Stimulated activated naive CD8-positive, alpha-beta T cell treated with anti-CD3 and anti-CD28 coated beads, Interleukin-15, amount 100 ng/mL, for 72 hours (primary cell): ENCODE data around the gene COG2.
"Not testable (repeated sequence)": the region's sequence is repeated elsewhere in the genome, so short reads cannot be mapped to it uniquely, and the experiment has no call there.

Experiments
- ATAC-seq: fragments of 150-1000 bp; cut with Tn5 transposase; 2 replicates; pipeline ENCODE4 v1.10.0; 2021; ENCODE audit warnings: mild to moderate bottlenecking, moderate library complexity
- DNase-seq, 2 donors: peaks; one replicate each; pipeline ENCODE4 v3.0.0; 2021 to 2022
- H3K27ac Mint-ChIP-seq, 2 donors: one replicate each; pipeline ENCODE4 v1.8.0; 2022; ENCODE audit warnings: mild to moderate bottlenecking in 2 of 2, mixed read lengths in 2 of 2, moderate library complexity in 2 of 2
- H3K27me3 Mint-ChIP-seq: one replicate; pipeline ENCODE4 v1.8.0; 2022; ENCODE audit warnings: mixed read lengths
- H3K4me1 Mint-ChIP-seq: one replicate; pipeline ENCODE4 v1.8.0; 2022; ENCODE audit warnings: mild to moderate bottlenecking, mixed read lengths
- H3K4me3 Mint-ChIP-seq, 2 donors: one replicate each; pipeline ENCODE4 v1.8.0; 2022; ENCODE audit warnings: mild to moderate bottlenecking in 2 of 2, mixed read lengths in 2 of 2, moderate library complexity in 1 of 2
- H3K9me3 Mint-ChIP-seq, 2 donors: one replicate each; pipeline ENCODE4 v1.8.0; 2022; ENCODE audit warnings: mixed read lengths in 2 of 2

The COG2 gene

DNA sequence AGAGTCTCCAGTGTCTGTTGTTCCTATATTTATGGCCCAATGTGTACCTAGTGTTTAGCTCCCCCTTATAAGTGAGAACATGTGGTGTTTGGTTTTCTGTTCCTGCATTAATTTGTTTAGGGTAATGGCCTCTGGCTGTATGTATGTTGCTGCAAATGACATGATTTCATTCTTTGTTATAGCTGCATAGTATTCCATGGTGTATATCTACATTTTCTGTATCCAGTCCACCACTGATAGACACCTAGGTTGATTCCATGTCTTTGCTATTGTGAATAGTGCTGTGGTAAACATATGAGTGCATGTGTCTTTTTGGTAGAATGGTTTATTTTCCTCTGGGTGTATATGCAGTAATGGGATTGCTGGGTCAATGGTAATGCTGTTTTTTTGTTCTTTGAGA lies 56.7 kb downstream of the COG2 start:
- H3K9me3 Mint-ChIP-seq, DNase-seq, H3K27me3 Mint-ChIP-seq, H3K27ac Mint-ChIP-seq, H3K4me3 Mint-ChIP-seq, ATAC-seq: not testable (repeated sequence)
- peaks cover 10% of the 10 kb centered on the region for H3K4me1 Mint-ChIP-seq

DNA sequence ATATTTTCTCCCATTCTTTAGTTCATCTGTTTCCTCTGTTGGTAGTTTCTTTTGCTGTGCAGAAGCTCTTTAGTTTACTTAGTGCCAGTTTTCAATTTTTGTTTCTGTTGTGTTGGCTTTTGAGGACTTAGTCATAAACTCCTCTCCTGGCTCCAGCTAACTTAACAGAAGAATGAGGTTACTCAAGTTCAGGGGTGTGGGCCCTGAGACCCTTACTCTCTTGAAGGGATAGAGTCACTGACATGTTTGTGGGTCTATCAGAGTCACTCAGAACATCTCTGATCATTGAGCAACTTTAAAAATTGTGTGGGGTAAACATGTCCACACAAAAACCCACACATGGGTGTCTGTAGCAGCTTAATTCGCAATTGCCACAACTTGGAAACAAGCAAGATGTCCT lies 57.4 kb downstream of the COG2 start:
- no peaks in the 10 kb centered on the region for H3K9me3 Mint-ChIP-seq
- ATAC-seq (no peak), DNase-seq (no peak)
- no peak overlapping the region for H3K4me3 Mint-ChIP-seq
- no peak overlapping the region for H3K27ac Mint-ChIP-seq
- H3K27me3 Mint-ChIP-seq, result no peaks in the 10 kb centered on the region
- H3K4me1 Mint-ChIP-seq, result peaks cover 3% of the 10 kb centered on the region

DNA sequence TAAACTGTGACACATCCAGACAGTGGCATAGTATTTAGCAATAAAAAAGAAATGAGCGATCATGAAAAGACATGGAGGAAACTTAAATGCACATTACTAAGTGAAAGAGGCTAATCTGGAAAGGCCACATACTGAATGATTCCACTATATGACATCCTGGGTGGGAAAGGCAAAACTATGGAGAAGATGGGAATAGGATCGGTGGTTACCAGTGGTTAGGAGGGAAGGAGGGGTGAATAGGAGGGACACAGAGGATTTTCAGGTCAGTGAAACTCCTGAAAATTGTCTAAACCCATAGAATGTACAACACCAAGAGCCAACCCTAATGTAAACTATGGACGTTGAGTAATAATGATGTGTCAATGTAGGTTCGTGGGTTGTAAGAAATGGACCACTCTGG lies 57.9 kb downstream of the COG2 start:
- Mint-ChIP-seq H3K4me1 (no peaks in the 10 kb centered on the region), H3K4me3 (no peak overlapping the region), H3K27ac (no peak overlapping the region), H3K27me3 (no peaks in the 10 kb centered on the region), H3K9me3 (no peaks in the 10 kb centered on the region)
- no peak for DNase-seq
- ATAC-seq, result no peak

DNA sequence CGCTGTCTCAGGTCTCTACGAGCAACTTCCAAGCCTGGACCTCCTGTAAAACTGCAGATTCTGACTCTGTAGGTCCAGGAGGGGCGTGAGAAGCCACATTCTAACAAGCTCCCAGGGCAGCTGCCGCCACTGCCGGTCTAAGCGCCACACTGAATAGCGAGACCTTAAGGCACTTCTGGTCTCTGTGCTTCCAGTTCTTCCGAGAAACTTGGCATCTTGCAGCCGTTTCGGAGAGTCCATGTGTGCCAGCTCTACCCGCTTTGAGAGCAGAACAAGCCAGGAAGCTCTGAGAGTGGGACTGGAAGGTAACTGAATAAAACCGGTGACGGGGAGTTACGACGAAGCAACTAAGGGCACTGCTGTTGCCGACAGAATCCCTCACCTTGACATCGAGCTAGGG lies 59.2 kb downstream of the COG2 start:
- Mint-ChIP-seq H3K4me3 (no peak overlapping the region), H3K4me1 (no peaks in the 10 kb centered on the region), H3K9me3 (no peaks in the 10 kb centered on the region), H3K27ac (no peak overlapping the region), H3K27me3 (no peaks in the 10 kb centered on the region)
- ATAC-seq (no peak), DNase-seq (no peak)

- DNase-seq (no peak), ATAC-seq (no peak)
- no peaks in the 10 kb centered on the region for H3K9me3 Mint-ChIP-seq
- H3K4me3 Mint-ChIP-seq, result no peak overlapping the region
- H3K27me3 Mint-ChIP-seq, result peaks cover 4% of the 10 kb centered on the region
- no peaks in the 10 kb centered on the region for H3K4me1 Mint-ChIP-seq
- no peak overlapping the region for H3K27ac Mint-ChIP-seq
Measured at GRCh38 chr1:230701895-230702768, 59.9 kb downstream of the COG2 start.

DNA sequence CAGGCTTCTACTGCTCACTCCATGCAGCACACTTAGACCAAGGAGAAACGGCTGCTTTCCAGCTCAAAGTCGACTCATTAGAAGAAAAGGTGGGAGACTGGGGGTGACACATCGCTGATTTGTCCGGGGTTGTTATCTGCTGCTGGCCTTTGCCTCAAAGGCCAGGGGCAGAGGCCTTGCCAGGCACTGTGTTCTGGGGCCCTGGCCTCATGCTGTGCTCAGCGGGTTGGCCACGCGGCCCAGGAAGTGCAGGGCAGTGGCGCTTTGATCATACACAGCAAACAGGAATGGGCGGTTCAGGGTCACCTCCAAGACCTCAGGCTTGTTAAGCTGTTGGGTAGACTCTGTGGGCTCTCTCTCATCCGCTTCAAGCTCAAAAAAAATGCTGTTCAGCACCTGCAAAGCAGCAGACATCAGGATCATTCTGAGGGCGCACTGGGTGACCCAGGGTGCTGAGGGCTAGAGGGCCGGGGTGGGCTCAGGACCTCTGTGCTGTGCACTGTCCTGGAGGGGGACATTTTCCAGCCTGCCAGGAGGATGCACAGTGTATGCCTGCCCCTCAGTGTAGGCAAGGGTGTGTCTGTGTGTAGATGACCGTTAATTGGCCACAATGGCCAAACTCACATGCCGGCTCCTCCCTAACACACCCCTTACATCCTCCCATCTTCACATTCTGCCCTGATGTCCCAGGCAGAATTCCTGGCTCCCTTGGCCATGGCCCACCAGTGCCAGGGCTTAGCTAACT lies 60.8 kb downstream of the COG2 start:
- Mint-ChIP-seq H3K27me3 (peaks cover 14% of the 10 kb centered on the region), H3K27ac (no peak overlapping the region), H3K4me1 (peaks cover 9% of the 10 kb centered on the region), H3K9me3 (no peaks in the 10 kb centered on the region), H3K4me3 (no peak overlapping the region)
- no peak for DNase-seq
- ATAC-seq, result no peak

GRCh38 chr1:230703679-230704385 lies 61.6 kb downstream of the COG2 start:
- Mint-ChIP-seq H3K4me3 (no peak overlapping the region), H3K9me3 (no peaks in the 10 kb centered on the region), H3K27me3 (peaks cover 21% of the 10 kb centered on the region), H3K27ac (peak overlapping the region in 1 of 2 donors; percentile 5), H3K4me1 (peaks cover 12% of the 10 kb centered on the region)
- ATAC-seq (no peak), DNase-seq (no peak)

DNA sequence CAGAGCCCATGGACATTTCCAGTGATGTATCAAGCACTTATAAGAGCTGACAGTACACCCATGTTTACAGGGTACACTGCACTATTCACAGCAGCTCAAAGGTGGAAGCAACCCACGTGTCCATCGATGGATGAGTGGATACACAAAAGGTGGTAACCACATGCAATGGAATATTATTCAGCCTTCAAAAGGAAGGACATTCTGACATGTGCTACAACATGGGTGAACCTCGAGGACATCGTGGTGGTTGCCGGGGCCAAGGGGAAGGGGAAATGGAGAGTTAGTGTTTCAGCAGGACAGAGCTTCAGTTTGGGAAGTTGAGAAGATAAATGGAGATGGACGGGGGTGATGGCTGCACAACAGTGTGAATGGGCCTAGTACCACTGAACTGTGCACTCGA lies 62.5 kb downstream of the COG2 start:
- H3K4me1 Mint-ChIP-seq, result peaks cover 12% of the 10 kb centered on the region
- ATAC-seq (no peak), DNase-seq (no peak)
- H3K9me3 Mint-ChIP-seq, result no peaks in the 10 kb centered on the region
- H3K27me3 Mint-ChIP-seq, result peaks cover 25% of the 10 kb centered on the region
- no peak overlapping the region for H3K27ac Mint-ChIP-seq
- no peak overlapping the region for H3K4me3 Mint-ChIP-seq

DNA sequence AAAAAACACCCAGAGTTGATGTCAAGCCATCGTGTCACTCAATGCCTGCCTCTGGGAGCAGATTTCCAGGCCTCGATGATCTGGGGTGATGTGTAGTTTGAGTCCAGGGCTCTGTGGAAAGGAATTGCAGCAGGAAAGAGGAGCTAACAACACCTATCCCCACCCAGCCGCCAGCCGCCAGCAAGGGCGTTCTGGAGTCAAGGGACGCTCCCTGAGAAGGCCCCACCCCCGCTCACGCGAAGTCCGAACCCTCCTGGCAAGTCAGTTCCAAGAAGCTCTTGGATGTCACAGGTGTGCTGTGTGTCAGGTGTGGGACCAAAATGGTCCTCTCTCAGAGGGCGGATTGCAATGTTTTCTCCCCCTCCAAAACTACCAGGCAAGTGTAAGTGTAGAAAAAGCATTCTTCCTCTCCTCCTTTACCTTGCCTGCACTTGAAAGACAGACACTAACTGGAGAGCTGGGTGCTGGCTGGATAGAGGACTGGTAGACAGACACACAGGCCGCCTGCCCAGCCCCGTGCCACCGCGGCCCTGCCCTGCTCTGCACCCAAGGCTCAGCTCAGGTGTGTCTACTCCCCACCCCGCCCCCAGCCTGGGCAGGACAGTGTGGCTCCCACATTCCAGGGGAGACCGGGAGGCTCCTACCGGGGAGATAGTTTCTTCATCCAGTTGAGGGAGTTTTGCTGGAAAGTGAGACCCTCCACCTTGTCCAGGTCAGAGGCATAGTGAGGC lies 63.2 kb downstream of the COG2 start:
- Mint-ChIP-seq H3K4me1 (peaks cover 12% of the 10 kb centered on the region), H3K27ac (no peak overlapping the region)

DNA sequence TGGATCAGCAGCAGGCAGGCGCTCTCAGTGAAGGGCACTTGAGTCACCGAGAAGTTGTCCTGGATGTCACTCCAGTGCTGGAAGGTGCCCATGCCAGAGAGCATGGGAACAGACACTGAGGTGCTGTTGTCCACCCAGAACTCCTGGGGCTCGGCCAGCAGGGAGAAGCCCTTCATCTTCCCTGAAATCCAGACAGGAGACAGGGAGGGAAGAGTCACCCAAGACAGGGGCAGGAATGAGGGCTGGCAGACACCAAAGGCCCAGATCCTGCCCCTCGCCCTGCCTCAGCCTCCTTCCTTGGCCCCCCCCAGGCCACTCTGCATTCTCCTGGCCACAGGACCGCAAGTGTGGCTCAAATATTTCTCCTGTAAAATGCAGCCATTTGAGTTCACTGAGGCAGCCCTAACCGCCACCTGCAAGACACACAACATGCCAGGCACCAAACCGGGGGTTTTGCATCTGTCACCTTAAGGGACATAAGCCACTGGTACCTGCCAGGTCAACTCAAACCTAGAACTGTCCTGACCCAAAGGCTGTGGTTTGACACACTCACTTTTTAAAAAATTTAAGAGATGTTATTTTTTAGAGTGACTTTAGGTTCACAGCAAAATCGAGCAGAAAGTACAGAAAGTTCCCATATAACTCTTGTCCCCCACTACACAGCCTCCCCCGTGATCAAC lies 63.9 kb downstream of the COG2 start:
- DNase-seq, result no peak
- no peak for ATAC-seq
- Mint-ChIP-seq H3K27ac (no peak overlapping the region), H3K9me3 (no peaks in the 10 kb centered on the region), H3K4me1 (peaks cover 12% of the 10 kb centered on the region), H3K27me3 (peaks cover 25% of the 10 kb centered on the region), H3K4me3 (no peak overlapping the region)

More for the DNA sequence above, 63.2 kb downstream of the COG2 start:
- DNase-seq (no peak), ATAC-seq (peak; percentile 39)
- Mint-ChIP-seq H3K27me3 (peaks cover 25% of the 10 kb centered on the region), H3K4me3 (no peak overlapping the region), H3K9me3 (no peaks in the 10 kb centered on the region)

DNA sequence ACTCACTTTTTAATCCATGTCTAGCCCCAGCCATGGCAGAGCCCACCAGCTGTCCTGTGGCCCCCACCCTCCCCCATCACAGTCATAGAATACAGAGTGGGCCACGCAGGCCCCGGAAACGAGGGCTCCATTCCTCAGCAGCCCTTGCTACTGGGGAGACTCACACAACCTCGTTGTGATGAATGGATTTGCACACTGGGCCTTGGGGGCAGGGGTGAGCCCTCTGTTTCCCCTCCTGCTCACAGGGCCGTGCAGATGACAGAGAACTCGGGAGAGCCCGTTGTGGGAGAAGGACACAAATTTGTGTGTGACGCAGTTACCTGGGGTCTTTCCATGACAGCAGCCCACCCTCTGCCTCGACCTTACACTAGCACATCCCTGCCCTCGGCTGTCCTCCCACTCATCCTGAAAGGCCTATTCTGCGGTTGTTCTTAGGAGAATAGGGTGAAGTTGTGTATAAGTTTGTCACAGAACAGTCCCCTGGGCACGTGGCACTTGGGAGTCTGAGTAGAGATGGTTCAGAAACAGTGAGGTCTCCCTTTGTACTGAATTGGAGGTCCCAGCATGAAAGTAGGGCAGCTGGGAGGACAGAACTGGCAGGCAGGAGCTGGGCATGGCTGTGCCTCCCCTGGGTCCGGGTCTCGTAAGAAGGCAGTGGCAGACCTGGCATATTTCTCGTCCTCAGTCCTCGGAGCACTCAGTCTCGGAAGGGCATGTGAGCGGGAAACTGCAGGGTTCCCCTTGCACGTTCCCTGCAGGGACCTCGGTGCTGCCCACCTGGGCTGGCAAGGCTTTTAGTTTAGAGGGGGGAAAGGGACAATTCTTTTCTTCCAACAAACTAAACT lies 64.8 kb downstream of the COG2 start:
- ATAC-seq (no peak), DNase-seq (no peak)
- H3K27me3 Mint-ChIP-seq, result peaks cover 25% of the 10 kb centered on the region
- no peaks in the 10 kb centered on the region for H3K9me3 Mint-ChIP-seq
- H3K27ac Mint-ChIP-seq, result peak overlapping the region in 1 of 2 donors; percentile 59
- H3K4me3 Mint-ChIP-seq, result no peak overlapping the region
- H3K4me1 Mint-ChIP-seq, result peaks cover 12% of the 10 kb centered on the region

GRCh38 chr1:230707732-230708630 lies 65.7 kb downstream of the COG2 start:
- peaks cover 12% of the 10 kb centered on the region for H3K4me1 Mint-ChIP-seq
- DNase-seq (no peak), ATAC-seq (no peak)
- peak overlapping the region; percentile 76 to 92 for H3K27ac Mint-ChIP-seq
- no peaks in the 10 kb centered on the region for H3K9me3 Mint-ChIP-seq
- H3K27me3 Mint-ChIP-seq, result peaks cover 25% of the 10 kb centered on the region
- no peak overlapping the region for H3K4me3 Mint-ChIP-seq
